Measurements from ENCODE around the gene SYNJ2.

SYNJ2 gene

DNA sequence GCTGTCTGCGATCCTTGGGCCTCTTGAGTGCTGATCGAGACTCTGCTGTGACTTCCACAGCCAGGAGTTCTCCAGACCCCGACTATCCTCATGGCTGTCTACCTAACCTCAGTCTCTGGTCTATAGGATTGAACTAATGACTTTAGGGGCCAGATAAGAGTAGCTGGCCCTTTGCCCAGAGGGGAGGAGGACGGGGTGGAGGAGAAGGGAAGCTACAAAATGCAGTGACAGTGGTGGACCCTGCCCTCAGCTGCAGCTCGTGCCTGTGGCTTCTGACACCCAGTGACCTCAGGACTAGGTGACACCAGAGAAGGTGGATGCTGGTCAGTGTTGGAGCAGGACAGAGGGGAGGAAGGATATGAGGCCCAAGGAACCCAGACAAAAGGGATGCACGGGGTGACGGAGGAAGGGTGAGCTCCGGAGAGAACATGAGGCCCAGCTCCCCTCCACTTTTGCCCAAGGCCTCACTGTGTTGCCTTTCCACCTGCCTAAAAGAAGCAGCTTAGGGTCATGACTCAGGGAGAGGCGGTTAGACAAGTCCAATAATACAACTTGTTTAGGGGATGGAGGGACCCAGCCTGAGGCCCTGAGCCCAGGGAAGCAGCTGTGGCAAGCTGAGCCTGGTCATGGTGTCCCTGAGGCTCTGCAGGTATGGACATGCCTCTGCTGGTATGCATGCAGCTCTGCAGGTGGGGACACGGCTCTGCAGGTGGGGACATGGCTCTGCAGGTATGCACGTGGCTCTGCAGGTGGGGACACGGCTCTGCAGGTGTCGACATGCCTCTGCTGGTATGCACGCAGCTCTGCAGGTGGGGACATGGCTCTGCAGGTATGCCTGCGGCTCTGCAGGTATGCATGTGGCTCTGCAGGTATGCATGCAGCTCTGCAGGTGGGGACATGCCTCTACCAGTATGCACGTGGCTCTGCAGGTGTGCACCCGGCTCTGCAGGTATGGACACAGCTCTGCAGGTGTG is 67.7 kb downstream of the SYNJ2 start:
- ATAC-seq (replicated peaks) (no peak), DNase-seq (no peak)
- Mint-ChIP-seq H3K27me3 (no peaks in the 10 kb centered on the region), H3K4me3 (no peak overlapping the region), H3K4me1 (ENCODE audit: low read depth in 2 of 2) (peaks cover 9 to 12% of the 10 kb centered on the region in 2 donors), H3K27ac (no peak overlapping the region), H3K36me3 (ENCODE audit: insufficient read depth) (peaks cover 2% of the 10 kb centered on the region), H3K9me3 (no peaks in the 10 kb centered on the region)

DNA sequence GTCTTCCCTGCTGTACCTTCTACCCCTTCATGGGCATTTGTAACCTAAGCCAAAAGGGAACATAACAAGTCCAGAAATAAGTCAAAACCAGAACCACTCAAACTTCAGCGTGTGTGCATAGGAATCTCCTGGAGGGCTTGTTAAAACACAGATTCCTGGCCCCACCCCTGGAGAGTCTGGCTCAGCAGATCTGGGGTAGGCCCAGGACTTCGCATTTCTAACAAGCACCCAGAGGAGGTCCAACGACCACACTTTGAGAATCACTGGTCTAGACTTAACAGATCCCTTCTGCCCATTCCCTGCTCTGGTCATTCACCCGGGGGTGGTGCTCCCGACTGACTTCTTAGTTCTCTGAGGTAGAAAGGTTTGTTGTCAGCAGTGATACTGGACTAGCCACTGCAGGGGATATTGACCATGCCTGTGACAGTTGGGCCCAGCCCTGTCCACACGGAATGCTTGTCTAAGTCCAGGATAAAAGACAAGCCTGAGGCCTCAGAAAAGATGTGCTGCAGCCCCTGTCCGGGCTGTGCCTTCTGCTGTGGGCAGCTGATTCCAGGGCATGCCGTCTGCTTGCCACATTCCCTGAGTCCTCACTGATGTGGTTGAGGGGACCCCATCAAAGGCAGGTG is 68.6 kb downstream of the SYNJ2 start:
- Mint-ChIP-seq H3K36me3 (ENCODE audit: insufficient read depth) (peaks cover 6% of the 10 kb centered on the region), H3K9me3 (no peaks in the 10 kb centered on the region), H3K4me3 (no peak overlapping the region), H3K4me1 (ENCODE audit: low read depth in 2 of 2) (peaks cover 9 to 12% of the 10 kb centered on the region in 2 donors), H3K27ac (no peak overlapping the region), H3K27me3 (no peaks in the 10 kb centered on the region)
- DNase-seq (no peak), ATAC-seq (replicated peaks) (no peak)

DNA sequence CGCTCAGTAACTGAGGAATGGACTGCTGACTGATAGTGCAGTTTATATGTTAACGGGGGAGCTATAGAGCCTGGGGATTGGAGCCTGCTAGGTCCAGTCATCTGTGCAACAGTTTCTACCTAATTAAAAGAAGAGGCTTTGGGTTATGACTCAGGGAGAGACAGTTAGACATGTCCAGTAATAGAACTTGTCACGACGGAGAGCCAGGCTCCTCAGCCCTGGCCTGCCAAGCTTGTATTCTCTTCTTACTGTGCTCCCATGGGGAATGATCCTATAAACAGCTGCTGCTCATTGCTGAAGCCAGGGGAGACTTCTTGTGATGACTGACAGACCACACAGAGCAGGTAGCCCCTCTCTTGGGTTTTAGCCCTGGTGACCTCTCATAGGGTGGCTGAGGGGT is 69.3 kb downstream of the SYNJ2 start:
- Mint-ChIP-seq H3K27ac (no peak overlapping the region), H3K9me3 (no peaks in the 10 kb centered on the region), H3K36me3 (ENCODE audit: insufficient read depth) (peaks cover 6% of the 10 kb centered on the region), H3K4me3 (no peak overlapping the region), H3K27me3 (no peaks in the 10 kb centered on the region), H3K4me1 (ENCODE audit: low read depth in 2 of 2) (peaks cover 9 to 12% of the 10 kb centered on the region in 2 donors)
- ATAC-seq (replicated peaks) (no peak), DNase-seq (no peak)

DNA sequence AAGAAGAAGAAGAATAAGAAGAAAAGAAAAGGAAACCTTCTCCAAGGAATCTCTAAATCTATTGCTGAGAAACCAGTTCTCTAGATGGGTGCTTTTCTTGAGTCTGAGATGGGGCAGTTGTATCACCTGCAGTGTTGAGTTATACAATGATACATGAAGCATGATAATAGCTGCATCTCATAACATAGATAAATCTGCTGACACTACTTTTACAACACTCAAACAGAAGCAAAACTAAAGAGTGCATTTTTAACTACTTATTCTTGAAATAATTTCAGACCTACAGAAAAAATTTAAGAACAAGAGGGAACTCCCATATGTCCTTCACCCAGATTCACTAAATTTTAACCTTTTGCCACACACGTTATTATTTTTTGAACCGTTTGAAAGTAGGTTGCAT is 70.3 kb downstream of the SYNJ2 start:
- Mint-ChIP-seq H3K36me3 (ENCODE audit: insufficient read depth) (peaks cover 4% of the 10 kb centered on the region), H3K27ac (no peak overlapping the region), H3K9me3 (no peaks in the 10 kb centered on the region), H3K4me1 (ENCODE audit: low read depth in 2 of 2) (peaks cover 3 to 5% of the 10 kb centered on the region in 2 donors), H3K27me3 (no peaks in the 10 kb centered on the region), H3K4me3 (no peak overlapping the region)
- ATAC-seq (replicated peaks): no peak
- DNase-seq: no peak

DNA sequence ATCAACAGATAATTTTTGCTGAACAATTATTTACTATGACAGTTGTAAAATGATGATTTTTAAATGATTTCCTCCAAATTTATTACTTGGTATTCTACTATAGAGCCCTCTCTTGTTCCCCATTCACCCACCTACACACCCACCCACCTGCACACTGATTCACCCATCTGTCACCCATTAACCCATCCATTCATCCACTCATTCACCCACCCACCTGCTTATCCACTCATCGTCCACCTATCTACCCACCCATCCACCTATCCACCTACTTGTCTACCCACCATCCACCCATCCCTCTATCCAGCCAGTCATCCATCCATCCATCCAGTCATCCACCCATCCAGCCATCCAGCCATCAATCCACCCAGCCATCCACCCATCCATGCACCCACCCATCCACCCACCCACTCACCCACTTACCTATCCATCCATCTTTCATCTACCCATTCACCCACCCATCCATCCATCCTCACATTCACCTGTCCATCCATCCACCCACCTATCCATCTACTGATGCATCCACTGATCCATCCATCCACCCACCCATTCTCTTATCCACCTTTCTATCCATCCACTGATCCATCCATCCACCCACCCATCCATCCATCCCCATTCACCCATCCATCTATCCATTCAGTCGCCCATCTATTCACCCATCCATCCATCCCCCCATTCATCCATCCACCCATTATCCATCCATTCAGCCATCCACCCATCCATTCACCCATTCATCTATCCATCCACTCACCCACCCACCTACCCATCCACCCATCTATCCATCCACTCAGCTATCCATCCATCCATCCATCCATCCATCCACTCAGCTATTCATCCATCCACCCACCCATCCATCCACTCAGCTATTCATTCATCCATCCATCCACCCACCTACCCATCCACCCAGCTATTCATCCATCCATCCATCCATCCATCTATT is 72.0 kb downstream of the SYNJ2 start:
- no peaks in the 10 kb centered on the region for H3K9me3 Mint-ChIP-seq
- DNase-seq (no peak), ATAC-seq (replicated peaks) (no peak)
- H3K4me3 Mint-ChIP-seq: no peak overlapping the region
- H3K27ac Mint-ChIP-seq: peak overlapping the region in 1 of 2 donors; percentile 47
- peaks cover 4% of the 10 kb centered on the region for H3K36me3 Mint-ChIP-seq (ENCODE audit: insufficient read depth)
- H3K4me1 Mint-ChIP-seq (ENCODE audit: low read depth in 2 of 2): peaks cover 0 to 8% of the 10 kb centered on the region in 2 donors
- H3K27me3 Mint-ChIP-seq: no peaks in the 10 kb centered on the region

DNA sequence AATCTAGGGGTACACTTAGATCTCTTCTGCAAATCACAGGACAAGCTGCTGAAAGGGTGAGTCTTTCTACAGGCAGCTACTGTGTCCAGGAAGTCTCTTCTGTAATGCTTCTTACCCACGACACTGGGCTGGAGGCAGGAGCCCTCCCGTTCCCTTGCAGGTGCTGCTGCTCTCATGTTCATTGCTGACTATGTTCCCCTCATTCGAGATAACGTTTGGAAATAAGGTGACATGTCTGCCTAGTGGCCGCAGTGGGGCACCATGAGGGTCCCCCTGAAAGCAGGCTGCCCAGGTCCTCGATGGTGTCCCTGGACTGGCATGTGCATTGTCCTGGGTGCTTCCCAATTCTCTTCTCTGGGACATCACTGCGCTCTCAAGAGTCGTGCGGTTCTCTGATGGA is 74.7 kb downstream of the SYNJ2 start:
- ATAC-seq (replicated peaks) (no peak), DNase-seq (no peak)
- no peak overlapping the region for H3K4me3 Mint-ChIP-seq
- H3K27me3 Mint-ChIP-seq: no peaks in the 10 kb centered on the region
- H3K4me1 Mint-ChIP-seq (ENCODE audit: low read depth in 2 of 2): peaks cover 0 to 8% of the 10 kb centered on the region in 2 donors
- H3K36me3 Mint-ChIP-seq (ENCODE audit: insufficient read depth): peaks cover 8% of the 10 kb centered on the region
- H3K27ac Mint-ChIP-seq: peak overlapping the region in 1 of 2 donors; percentile 44
- H3K9me3 Mint-ChIP-seq: no peaks in the 10 kb centered on the region

DNA sequence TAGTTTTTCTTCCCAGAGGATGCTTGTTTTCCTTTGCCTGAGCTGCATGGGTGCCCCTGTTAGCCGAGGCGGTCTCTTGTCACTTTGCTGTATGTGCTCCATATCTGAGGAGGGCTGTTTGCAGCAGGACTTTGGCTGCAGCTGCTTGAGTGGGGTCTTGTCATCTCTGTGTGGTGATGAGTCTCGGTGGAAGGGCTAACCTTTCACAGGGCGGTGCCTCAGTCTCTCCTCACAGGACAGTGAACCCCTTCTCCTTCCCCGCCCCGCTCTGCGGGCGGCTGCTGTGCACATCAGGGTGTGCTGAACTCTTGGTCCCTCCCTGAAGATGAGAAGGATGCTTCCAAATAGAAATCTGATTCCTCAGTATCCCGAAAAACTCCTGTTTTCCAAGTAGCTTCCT is 75.1 kb downstream of the SYNJ2 start:
- H3K4me1 Mint-ChIP-seq (ENCODE audit: low read depth in 2 of 2): peaks cover 0 to 8% of the 10 kb centered on the region in 2 donors
- H3K27ac Mint-ChIP-seq: peak overlapping the region in 1 of 2 donors; percentile 91
- no peak for DNase-seq
- ATAC-seq (replicated peaks): no peak
- H3K9me3 Mint-ChIP-seq: no peaks in the 10 kb centered on the region
- H3K27me3 Mint-ChIP-seq: no peaks in the 10 kb centered on the region
- H3K4me3 Mint-ChIP-seq: no peak overlapping the region
- peaks cover 8% of the 10 kb centered on the region for H3K36me3 Mint-ChIP-seq (ENCODE audit: insufficient read depth)

DNA sequence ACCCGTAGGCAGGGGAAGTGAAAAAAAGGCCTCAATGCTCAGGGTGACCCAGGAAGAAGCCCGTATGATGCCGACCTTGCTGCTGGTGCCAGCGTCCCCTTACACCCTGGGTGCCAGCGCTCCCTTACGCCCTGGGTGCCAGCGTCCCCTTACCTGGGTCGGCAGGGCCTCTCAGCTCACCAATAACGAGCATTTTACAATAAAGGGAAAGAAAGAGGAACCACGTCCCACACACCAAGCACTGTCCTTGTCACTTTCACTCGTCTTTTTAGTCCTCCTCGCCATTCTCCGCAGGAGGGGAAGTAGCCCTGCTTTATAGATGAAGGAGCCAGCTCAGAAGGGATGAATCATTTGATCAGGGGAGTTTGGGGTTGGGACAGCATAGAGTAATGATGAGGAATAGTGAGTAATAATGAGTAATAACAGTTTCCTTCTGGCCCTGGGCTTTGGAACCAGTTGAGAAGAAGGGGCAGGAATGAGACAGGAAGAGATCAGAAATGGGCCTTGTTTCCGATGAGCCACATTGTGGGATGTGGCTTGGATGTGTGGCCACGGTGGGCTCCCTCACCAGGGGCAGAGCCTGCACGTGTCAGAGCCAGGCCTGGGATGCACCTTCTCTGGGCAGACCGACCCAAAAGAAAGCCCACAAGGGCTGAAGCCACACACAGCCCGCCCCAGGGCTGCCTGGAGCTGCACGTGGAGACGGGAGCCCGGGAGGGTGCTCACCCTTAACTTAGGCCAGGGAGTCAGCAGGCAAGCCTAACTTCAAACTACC is 75.7 kb downstream of the SYNJ2 start:
- peaks cover 8% of the 10 kb centered on the region for H3K36me3 Mint-ChIP-seq (ENCODE audit: insufficient read depth)
- H3K27me3 Mint-ChIP-seq: no peaks in the 10 kb centered on the region
- peak overlapping the region in 1 of 2 donors; percentile 91 for H3K27ac Mint-ChIP-seq
- H3K4me1 Mint-ChIP-seq (ENCODE audit: low read depth in 2 of 2): peaks cover 0 to 8% of the 10 kb centered on the region in 2 donors
- no peak overlapping the region for H3K4me3 Mint-ChIP-seq
- ATAC-seq (replicated peaks) (peak; percentile 51), DNase-seq (no peak)
- H3K9me3 Mint-ChIP-seq: no peaks in the 10 kb centered on the region

DNA sequence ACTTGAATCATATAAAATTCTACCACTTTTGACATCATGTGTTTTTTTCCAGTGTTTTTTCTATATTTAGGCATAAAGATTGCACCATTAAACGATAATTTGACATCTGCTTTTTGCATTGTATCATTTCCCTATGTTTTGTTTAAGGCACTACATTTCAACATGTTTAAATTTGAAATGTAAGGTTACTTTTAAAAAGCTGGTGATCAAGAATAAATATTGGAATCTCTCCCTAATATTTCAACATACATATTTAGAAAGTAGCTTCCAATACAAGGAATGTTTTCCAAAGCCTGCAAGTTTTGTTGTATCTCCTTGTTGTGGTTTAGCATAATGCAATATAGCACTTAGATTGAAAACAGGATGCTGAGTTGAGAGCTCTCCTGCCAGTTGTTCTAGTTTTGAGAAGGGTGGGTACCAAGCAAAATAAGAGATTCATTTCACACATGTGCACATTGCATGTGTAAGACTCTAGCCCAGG is 76.5 kb downstream of the SYNJ2 start:
- ATAC-seq (replicated peaks): peak; percentile 44
- H3K4me1 Mint-ChIP-seq (ENCODE audit: low read depth in 2 of 2): peaks cover 0 to 8% of the 10 kb centered on the region in 2 donors
- H3K4me3 Mint-ChIP-seq: peak overlapping the region in 1 of 2 donors; percentile 33
- H3K36me3 Mint-ChIP-seq (ENCODE audit: insufficient read depth): peaks cover 8% of the 10 kb centered on the region
- H3K27me3 Mint-ChIP-seq: no peaks in the 10 kb centered on the region
- DNase-seq: no peak
- no peaks in the 10 kb centered on the region for H3K9me3 Mint-ChIP-seq
- peak overlapping the region in 1 of 2 donors; percentile 74 for H3K27ac Mint-ChIP-seq

DNA sequence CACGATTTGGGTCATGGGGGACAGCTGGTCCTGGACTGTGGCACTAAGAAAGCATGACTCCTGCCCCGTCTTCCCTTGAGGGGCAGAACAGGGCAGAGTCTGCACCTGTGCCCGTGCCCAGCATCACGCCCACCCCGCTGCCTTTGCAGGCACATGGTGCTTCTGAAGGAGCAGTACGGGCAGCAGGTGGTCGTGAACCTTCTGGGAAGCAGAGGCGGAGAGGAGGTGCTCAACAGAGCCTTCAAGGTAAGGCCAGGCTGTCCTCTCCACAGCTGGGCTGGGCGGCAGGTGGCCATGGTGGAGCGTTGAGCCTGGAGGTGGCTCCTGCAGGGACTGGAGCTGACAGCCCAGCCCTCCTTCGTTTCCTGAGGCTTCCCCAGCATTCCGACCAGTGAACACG is 77.4 kb downstream of the SYNJ2 start:
- peaks cover 8% of the 10 kb centered on the region for H3K36me3 Mint-ChIP-seq (ENCODE audit: insufficient read depth)
- peak overlapping the region in 1 of 2 donors; percentile 33 for H3K4me3 Mint-ChIP-seq
- DNase-seq (no peak), ATAC-seq (replicated peaks) (no peak)
- peaks cover 0 to 8% of the 10 kb centered on the region in 2 donors for H3K4me1 Mint-ChIP-seq (ENCODE audit: low read depth in 2 of 2)
- H3K27ac Mint-ChIP-seq: peak overlapping the region in 1 of 2 donors; percentile 74
- no peaks in the 10 kb centered on the region for H3K9me3 Mint-ChIP-seq
- no peaks in the 10 kb centered on the region for H3K27me3 Mint-ChIP-seq

DNA sequence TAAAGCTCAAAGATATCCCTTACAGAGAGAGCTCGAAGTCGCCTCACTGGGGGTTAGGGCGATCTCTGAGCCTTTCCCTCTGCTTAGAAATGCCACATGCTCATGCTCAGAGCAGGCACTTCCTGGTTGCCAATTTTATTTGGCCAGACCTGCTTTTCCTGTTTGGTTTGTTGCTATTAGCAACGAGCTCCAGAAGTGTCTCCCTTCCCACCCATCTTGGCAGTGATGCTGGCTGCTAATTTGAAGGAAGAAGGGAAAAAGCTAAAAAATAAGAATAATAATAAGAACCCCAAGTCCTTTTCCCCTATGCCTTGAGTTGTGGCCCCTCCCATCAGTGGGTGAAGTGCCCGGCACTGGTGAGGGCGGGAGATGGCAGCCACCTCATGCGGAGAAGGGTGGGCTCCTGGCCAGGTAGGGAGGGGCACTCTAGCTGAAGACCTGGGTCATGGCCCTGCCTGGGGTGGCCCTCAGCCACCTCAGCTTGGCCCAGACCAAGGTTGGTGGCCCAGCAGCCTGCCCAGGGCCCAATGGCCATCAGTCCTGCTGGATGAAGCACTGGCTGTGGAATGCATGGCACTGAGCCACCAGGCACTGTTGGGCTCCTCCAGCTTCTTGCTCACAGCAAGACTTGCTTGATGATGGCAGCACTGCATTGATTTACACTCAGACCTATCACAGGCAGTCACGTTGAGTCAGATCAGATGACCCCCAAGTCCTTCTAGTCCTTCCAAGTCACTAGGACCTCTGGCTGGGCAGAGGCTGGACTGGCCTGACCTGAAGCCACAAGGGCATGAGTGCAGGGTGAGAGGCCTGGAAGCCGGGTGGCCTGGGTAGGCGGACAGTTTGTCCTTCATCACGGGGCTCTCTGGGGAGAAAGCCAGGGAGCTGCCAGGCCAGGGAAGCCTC is 79.0 kb downstream of the SYNJ2 start:
- ATAC-seq (replicated peaks): peak; percentile 48
- H3K27ac Mint-ChIP-seq: peak overlapping the region in 1 of 2 donors; percentile 87
- H3K4me1 Mint-ChIP-seq (ENCODE audit: low read depth in 2 of 2): peaks cover 0 to 8% of the 10 kb centered on the region in 2 donors
- H3K36me3 Mint-ChIP-seq (ENCODE audit: insufficient read depth): peaks cover 5% of the 10 kb centered on the region
- H3K9me3 Mint-ChIP-seq: no peaks in the 10 kb centered on the region
- DNase-seq: no peak
- H3K4me3 Mint-ChIP-seq: peak overlapping the region in 1 of 2 donors; percentile 21
- H3K27me3 Mint-ChIP-seq: no peaks in the 10 kb centered on the region

DNA sequence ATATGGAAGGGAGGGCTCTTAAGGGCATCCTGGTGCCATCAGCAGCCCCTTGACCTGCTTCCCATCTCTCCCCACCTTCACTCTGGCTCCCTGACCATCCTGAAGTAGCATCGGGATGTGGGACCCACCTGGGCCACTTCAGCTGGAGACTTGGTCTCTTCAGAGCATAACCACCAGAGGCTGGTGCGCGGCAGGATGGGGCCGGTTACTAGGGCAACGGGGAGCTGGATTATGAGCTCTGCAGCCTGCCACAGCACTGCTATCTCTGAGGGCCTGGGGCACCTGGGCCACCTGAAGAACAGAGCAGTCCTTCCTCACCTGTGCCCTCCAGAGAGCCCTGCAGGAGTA is 79.7 kb downstream of the SYNJ2 start:
- peaks cover 0 to 8% of the 10 kb centered on the region in 2 donors for H3K4me1 Mint-ChIP-seq (ENCODE audit: low read depth in 2 of 2)
- DNase-seq (no peak), ATAC-seq (replicated peaks) (no peak)
- H3K36me3 Mint-ChIP-seq (ENCODE audit: insufficient read depth): peaks cover 5% of the 10 kb centered on the region
- peak overlapping the region in 1 of 2 donors; percentile 87 for H3K27ac Mint-ChIP-seq
- no peaks in the 10 kb centered on the region for H3K9me3 Mint-ChIP-seq
- H3K27me3 Mint-ChIP-seq: no peaks in the 10 kb centered on the region
- H3K4me3 Mint-ChIP-seq: no peak overlapping the region

Measured in effector memory CD8-positive, alpha-beta T cell (primary cell).